NCI-H2227 treated with DMSO at 0.1 percent for 48 hours (cell line): ENCODE results near the gene MPHOSPH10.
"Not testable (repeated sequence)": the region's sequence is repeated elsewhere in the genome, so short reads cannot be mapped to it uniquely, and the experiment has no call there.

Source experiments
- DNase-seq: peaks from one replicate; lab custom pipeline; 2025; lab: John Stamatoyannopoulos, UW

Gene MPHOSPH10

DNA sequence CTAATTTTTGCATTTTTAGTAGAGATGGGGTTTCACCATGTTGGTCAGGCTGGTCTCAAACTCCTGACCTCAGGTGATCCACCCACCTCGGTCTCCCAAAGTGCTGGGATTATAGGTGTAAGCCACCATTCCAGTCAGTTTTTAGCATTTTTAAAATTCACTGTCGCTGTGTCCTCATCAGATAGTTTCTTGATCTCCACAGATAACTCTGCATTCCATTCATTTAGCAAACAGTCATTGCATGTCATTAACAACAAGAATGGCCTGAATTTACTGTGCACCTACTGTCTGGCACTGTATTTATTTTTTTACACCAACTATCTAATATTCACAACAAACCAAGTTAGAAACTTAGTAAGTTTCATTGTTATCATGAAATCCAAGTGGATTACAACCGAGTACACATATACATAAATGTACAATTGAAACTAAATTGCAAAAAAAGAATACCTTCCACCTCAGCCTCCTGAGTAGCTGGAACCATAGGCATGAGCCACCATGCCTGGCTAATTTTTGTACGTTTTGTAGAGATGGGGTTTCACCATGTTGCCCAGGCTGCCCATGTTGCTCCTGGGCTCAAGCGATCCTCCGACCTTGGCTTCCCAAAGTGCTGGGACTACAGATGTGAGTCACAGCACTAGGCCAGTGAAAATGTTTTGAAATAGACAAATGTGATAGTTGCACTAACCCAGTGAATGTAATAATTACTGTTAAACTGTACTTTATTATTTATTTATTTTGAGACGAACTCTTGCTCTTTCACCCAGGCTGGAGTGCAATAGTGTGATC is 4.7 kb upstream of the MPHOSPH10 start:
- no peak for DNase-seq

DNA sequence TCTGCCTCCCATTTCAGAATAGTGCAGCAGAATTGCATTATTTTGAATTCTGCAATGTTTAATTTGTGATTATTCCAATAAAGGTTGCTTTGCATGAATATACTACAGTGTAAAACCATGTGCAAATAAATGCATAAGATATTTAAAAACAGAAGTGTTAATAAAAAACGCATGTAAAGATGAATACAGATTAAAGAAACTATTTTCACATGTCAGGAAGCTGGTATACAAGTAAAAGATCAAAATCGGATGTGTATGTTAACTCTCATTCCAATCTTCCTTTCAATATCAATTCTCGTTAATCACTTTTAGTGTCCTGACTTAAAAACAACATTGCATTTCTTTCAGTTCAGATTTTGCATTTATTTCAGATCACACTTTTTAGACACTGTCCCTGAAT is 3.5 kb upstream of the MPHOSPH10 start:
- no peak for DNase-seq

DNA sequence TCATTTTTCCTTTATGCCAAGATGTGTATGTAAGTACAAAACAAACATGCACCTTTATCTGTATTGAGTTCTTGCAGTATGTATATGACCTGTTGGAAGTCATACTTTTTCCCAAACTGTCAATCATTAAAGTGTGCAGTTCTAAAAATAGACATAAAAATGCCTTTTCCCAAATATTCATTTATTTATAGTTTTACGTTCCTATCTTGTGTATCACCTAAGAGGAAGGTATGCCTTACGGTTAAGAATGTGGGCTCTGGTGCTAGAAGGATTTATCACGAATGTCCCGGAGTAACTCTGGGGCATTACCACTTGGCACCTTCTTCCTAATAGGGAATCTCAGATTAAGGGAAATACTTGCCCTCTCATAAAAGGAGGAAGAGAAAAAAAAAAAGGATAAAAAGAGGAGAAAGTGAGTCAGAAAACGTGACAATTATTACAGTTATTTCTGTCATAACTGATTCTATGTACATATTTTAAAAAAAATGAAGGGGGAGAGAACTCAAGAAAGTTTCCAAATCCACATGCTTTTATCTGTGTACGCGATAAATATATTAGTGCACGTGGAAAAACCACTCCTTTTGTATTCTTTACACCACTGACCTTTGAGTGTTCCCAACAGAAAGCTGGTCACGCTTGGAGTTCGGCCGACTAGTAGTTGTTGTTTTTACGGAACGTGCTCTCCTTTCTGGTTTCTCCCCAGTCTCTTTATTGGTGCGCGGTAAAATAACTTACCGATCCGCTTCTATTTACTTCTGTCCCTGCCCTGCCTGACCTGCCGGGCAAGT is 1.1 kb upstream of the MPHOSPH10 start:
- DNase-seq: peak; percentile 78

DNA sequence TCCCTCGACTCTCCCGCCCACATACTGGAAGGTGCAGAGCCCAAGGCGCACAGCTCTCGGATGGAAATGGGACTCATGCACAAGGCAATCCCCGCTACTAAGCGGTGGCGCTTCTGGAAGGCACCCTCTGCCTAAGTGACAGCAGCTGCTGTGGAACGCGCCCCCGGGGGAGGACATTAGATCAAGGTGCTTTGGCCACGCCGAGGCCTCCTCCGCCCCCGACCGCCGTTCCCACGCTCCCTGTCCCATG is 607 bp upstream of the MPHOSPH10 start:
- peak; percentile 80 for DNase-seq

DNA sequence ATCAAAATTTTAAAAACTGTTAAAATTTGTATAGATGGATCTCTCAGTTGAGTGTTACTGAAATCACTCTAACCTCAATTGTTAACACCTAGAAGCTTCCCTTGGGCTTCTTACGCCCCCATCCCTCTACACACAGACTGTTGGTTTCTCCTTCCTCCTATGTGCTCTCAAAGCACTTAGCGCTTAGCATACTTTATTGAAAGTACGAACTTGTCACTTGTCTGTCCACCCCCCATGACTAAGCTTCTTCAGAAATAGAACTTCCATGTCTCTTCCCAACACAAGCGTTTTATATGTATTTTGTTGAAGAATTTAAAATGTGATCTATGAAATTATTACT is 441 bp downstream of the MPHOSPH10 start:
- DNase-seq: peak; percentile 70

DNA sequence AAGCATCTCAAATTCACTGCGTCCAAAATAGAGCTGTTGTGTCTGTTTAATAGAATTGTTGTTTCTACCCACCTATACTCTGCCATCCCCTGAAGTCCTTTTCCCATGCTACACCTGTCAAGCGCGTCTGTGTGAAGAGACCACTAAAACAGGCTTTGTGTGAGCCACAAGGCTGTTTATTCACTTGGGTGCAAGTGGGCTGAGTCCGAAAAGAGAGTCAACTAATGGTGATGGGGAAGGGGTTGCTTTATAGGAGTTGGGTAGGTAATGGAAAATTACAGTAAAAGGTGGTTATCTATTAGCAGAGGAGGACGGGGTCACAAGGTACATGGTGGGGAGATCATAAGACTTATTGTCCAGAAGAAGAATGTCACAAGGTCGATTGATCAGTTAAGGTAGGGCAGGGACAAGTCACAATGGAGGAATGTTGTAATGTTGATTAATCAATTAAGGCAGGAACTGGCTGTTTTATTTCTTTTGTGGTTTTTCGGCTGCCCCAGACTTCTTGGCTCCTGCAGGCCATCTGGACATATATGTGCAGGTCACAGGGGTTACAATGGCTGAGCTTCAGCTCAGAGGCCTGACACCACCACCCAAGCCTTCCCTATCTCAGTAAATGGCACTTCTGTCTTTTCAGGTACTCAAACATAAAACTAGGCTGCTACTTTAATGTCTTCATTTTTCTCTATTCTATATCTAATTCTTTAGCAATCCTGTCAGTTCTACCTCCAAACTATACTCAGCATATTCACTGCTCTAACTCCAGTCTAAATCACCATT is 1.1 kb downstream of the MPHOSPH10 start:
- DNase-seq: not testable (repeated sequence)

DNA sequence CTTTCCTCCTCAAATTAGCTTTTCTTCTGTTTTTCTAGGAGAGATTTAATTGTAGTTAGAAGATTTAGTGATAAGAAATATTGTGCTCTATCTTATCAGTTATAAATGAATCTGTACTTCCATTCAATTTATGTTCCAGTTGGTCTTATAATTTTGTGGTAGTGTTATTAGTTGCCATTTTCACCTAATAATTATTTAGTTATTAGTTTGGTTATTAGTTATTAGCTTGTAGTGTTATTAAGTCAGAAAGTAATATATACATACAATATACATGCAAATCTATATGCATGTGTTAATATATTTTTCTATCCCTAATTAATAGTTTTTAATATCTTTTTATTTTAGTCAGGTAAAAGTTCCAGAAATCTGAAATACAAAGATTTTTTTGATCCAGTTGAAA is 3.2 kb downstream of the MPHOSPH10 start:
- no peak for DNase-seq

DNA sequence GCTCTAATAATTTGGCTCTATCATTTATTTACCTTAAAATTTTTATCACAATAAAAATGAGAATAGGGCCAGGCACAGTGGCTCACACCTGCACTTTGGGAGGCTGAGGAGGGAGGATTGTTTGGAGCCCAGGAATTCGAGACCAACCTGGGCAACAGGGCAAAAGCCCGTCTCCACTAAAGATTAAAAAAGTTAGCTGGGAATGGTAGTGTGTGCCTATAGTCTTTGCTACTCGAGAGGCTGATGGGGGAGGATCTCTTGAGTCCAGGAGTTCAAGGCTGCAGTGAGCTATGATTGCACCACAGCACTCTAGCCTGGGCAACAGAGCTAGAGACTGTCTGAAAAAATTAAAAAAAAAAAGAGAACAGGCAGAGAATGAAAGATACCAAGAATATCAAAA is 5.7 kb downstream of the MPHOSPH10 start:
- no peak for DNase-seq

DNA sequence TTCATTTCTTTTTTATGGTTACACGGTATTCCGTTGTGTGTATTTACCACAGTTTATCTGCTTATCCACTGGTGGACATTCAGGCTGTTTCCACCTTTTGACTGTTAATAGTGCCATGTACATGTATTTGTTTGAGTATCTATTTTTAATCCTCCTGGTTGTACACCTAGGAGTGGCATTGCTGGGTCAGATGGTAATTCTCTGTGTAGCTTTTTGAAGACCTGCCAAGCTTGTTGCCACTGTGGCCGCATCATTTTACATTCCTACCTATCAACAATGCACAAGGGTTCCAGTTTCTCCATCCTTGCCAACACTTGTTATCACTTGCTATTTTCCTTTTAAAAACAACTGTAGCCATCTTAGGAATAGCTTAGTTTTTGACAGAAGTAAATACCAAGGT is 13.3 kb downstream of the MPHOSPH10 start:
- no peak for DNase-seq

DNA sequence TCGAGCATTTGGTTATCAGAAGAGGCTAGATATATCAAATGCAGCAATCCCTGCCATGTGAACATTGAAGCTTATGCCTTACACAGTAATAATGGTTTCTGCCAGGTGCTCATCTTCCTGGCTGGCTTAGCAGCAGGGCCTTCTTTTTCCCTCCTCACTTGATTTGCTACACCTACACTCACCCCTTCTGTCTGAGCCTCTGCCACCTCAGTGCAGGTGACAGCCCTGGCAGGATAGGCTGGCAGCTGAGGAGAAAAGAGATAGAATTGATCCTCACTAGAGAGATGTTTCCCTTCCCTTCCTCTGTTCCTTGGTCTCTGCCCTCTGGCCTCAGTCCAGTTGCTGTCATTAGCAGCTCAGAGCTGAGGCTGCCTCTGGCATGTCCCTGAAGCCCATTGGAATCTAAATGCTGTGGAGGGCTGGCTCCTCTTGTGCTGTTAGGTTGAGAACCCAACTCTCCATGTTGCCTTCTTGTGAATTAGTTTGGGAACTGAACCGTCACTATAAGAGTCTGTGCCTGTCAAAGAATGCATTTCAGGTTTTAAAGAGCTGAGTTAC is 18.2 kb downstream of the MPHOSPH10 start:
- no peak for DNase-seq

DNA sequence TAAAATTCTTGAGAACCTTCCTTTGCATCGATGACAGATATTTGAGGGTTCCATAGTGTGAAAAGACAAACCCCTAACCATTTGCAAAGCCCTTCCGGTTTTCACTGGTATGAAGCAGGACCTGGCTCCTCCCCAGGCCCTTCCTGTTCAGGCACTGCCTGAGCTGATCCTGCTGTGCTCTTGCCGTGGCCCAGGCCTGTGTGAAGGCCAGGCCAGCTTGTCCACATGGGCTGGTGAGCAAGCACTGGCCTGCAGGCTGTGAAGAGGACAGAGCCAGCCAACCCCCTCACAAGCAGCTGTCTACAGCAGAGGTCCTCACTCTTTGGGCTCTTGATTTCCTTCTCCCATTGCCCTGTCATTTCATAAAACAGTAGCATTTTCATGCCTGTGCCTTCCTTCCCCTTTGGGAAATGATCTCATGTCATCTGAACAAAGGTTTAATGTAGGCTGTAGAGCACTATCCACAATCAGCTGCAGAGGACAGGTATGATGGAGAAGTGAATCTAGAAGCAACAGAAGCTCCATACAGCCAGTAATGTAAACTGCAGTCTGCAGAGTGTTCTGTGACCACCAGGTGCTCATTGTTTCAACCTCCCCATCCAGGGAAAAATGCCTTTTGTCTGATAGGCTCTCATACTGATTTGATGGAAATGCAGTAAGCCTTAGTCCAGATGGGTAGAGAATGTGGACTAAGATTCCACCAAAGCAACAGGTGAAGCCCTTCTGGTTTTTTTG is 19.8 kb downstream of the MPHOSPH10 start:
- DNase-seq: no peak

DNA sequence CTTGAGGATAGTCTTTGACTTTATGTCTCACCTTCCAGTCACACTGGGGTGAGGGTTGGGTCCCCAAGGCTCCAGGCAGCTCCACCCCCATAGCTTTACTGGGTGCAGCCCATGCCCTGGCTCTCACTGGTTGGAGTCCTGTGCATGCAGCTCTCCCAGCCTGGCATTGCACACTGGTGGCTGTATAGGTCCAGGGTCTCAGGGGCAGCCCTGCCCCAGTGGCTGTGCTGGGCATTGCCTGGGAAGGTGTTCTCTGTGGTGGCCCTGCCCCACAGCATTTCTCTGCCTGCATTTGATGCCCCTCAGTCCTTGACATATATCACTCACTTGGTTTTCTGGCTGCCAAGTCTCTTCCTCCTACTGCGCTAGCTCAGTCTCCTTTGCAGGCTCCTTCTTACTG is 21.2 kb downstream of the MPHOSPH10 start:
- DNase-seq: no peak

DNA sequence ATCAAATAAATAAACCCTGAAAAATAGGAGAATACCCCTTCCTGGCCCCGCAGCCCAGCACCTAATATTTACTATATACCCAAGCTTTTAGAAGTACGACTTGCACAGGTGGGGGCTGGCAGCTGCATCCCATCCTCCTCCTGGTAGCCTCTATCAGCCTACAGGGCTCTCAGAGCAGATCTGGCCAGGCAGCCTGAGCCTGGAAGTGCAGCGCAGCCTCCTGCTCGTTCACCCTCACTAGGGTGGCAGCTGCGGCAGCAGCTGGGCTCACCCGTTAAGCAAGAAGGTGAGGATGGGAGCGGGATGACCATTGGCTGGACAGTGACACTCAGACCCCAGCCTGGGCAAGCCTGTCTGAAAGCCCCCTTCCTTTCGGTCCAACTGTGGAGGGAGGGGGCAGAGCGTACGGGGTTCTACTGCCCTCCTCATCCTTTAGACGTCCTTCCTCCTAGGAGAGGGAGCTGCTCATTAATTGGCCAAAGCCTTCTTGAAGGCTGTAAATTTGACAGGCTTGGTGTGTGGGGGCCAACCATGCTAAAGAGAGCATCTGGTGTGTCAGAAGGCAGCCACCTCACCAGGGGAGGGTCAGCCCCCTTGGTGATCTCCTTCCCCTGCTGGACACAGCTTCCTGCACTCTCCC is 23.3 kb downstream of the MPHOSPH10 start:
- no peak for DNase-seq

DNA sequence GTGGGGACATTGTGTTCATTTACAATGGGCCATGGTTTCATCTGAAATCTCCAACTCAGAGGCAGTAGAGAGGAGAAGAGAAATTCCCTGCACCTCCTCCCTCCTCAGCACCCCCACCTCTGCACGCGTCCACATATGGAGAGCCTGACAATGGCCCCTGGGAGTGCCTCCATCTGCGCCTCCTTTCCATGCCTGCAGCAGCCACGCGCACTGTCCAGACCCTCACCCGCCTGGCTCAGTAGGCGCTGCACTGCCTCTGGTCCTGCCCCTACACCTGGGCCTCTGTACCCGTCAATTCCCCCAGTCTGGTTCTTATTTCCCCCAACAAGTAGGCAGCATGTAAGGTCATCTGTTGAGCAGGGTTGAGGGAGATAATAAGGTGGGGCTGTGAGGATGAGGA is 23.8 kb downstream of the MPHOSPH10 start:
- no peak for DNase-seq

DNA sequence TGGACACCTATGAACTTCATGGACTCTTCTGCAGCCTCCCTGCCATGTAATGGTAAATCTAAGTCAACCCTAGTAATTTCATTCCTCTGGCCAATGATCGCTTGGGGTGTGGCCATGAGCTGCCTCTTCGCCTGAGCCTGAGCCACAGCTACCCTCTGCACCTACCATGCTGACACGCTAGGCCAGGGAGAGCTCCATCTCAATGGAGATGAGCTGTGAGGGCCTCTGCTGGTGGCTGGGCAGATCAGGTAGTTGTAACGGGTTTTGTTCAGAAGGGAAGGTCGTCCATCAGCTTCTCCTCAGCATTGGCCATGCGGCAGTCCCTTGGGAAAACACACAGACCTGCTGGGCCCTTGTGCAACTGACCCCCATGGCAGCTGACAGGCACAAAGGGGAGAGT is 24.4 kb downstream of the MPHOSPH10 start:
- DNase-seq: no peak

DNA sequence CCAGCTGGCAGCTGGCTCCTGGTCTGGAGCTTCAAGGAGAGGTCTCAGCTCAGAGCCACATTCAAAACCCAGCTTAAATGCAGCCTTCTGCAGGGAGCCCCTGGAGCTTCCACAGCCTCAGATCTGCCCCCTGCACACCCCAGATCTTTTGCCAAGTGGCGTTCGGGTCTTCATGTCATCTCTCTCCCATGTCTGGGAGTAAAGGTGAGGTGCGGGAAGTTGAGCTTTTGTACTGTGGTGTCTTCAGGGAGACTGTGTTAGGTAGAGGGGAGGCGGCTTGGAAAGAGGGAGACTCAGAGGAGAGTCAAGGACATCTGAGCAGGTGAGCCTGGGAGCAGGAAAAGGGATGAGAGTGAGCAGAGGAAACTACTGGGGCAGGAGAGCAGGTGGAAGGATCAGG is 25.4 kb downstream of the MPHOSPH10 start:
- DNase-seq: no peak

DNA sequence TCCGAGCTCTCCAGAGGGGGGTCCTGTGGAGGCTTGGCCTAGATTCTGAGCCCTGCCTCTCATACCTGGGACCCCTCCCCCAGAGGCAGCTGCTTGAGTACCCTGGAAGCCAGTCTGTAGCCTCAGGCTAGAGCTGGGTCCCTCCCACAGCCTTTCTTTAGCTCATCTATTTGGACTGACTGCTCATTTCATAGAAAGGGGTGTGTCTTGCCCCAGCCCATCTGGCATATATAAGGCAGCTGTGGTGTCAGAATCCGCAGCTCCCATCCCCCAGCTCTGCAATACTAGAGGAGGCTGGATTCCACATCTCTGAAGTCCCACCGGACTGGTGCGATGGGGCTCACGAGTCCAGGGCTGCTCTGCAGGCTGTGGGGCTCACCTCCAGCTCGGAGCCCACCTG is 26.1 kb downstream of the MPHOSPH10 start:
- DNase-seq: peak; percentile 31

DNA sequence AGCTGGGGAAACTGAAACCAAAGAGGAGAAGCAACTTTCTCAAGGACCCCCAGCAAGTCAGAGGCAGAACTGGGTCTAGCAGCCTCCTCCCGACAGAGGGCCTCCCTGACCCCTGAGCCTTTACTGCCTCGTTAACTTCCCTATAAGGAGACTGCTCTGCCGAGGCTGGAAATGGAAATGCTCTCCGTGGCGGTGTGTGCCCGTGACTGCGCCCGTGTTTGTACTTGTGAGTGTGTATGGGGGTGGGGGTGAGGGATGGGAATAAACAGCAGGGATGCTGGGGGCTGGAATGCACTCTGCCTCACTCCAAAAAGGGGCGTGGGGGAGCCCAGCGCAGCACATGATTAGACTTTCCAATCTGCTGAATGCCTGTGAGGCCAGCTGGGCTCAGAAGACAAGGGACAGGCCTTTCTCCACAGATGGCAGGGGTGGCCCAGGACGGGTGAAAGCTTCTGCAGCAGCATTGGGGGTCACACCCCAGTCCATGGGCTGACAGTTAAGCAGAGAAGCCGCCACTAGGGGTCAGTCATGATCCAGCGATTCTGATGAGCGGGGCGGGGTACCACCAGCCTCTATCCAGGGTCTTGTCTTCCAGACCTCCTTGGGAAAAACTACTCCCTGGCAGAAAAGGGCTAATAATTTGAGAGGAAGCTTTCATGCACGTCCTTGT is 26.8 kb downstream of the MPHOSPH10 start:
- DNase-seq: peak; percentile 52

DNA sequence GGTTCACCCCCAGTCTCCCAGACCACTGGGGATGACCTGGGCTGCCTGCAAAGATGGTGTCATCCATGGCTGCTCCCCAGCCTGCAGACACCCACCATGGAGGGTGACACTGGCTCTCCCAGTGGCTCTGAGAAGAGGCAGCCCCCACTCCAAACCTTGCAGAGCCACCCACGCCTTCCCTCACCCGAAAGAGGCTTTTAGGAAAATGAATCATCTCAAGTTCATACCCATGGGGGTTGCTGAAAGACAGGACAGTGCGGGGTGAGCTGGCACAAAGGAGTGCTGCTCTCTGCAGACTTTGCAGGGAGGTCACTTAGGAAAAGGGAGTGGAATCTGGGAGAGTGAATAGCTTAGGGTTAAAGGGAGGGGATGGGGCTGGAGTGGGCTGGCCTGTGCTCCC is 36.4 kb downstream of the MPHOSPH10 start:
- DNase-seq: no peak

DNA sequence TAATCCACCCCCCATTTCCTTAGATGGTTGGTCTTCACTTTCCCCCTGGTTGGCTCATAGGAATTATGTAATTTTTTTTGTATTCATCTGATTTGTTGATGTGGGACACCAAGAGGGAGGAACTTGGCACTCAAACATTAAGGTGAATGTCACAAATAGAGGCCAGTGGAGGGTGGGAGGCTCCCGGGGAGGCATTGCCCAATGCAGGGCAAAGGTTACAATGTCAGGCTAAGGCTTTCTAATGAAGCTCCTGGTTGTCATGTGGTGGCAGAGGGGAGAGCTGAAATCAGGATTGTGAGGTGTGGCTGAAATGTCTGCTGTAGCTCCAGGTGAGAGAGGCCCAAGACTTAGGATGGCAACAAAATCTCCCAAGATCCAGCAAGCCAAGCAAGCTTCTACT is 42.7 kb downstream of the MPHOSPH10 start:
- no peak for DNase-seq

DNA sequence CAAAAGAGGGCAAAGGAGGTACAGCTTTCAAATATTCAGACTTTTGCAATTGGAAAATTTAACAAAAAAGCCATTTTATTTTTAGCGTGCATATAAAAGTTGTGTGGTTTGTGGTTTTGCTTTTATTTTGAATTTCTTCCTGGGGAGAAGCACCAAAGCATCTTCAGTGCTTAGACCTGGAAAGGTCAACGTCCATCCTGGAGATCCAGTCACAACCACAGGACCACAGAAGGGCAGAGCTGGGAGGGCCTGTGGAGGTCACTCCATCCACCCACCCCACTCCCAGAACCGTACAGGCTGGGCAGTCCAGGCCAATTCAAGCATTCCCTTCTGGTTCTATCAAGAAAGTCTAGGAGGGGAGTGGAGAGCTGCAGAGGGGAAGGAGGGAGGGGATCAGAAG is 43.8 kb downstream of the MPHOSPH10 start:
- DNase-seq: no peak
